ENCODE results near the gene ALPK3. TPM values are rescaled to one million over a fixed set of nuclear protein-coding genes. Genes with fewer than 3 reads are reported as not detected.

The ALPK3 gene
- total RNA-seq, 4 donors from 2014 or later, result 131 to 406 (median 305) TPM

DNA sequence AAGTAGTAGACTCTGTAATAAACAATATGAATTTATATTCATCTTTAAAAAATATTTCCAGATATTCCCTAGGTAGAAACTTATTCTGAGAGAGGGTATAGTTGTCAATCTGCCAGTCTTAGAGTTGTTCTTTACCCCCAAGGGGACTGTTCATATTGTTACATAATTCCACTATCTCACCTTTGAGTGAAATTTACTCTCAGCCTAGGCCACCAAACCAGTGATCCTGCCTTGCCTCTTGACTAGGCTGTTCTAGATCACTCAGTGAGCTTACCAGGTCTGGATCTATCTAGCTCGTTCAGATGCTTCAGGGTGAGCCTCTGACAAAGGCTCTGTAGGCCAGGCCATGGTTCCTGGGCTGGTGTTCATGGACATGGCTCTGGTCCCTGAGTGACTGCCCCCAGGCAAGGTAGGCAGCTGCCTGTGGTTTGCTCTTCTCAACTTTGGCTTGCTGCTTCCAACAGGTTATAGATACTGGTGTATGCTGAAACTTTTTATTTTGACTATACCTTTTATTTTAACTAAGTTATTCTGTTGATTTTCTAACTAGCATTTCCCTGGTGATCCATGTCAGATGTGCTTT, 41.2 kb upstream of the ALPK3 start:
- Histone ChIP-seq H3K9me3 (no peaks in the 10 kb centered on the region), H3K4me1 (peaks cover 13 to 22% of the 10 kb centered on the region in 2 donors), H3K4me3 (no peak overlapping the region), H3K27ac (peak overlapping the region in 2 of 4 donors; percentile 35 to 44), H3K36me3 (no peaks in the 10 kb centered on the region), H3K27me3 (no peaks in the 10 kb centered on the region)
- intact Hi-C loops (cut with DNase I; ENCODE audit: low total_unique reads), result no loop called here
- ATAC-seq, result no peak
- in situ Hi-C loops (cut with MboI; ENCODE audit: low sequenced_read_pairs in 4 of 4), result no loop called here
- DNase-seq, result no peak
- TF ChIP-seq POLR2A (IDR thresholded peaks at IDR 0.05), result no peak
- TF ChIP-seq, protein P1, sequence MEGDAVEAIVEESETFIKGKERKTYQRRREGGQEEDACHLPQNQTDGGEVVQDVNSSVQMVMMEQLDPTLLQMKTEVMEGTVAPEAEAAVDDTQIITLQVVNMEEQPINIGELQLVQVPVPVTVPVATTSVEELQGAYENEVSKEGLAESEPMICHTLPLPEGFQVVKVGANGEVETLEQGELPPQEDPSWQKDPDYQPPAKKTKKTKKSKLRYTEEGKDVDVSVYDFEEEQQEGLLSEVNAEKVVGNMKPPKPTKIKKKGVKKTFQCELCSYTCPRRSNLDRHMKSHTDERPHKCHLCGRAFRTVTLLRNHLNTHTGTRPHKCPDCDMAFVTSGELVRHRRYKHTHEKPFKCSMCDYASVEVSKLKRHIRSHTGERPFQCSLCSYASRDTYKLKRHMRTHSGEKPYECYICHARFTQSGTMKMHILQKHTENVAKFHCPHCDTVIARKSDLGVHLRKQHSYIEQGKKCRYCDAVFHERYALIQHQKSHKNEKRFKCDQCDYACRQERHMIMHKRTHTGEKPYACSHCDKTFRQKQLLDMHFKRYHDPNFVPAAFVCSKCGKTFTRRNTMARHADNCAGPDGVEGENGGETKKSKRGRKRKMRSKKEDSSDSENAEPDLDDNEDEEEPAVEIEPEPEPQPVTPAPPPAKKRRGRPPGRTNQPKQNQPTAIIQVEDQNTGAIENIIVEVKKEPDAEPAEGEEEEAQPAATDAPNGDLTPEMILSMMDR (IDR thresholded peaks at IDR 0.05 in 4 of 5, conservative IDR thresholded peaks at IDR 0.05 in 1 of 5), result no peak

- TF ChIP-seq POLR2A (IDR thresholded peaks at IDR 0.05), result no peak
- TF ChIP-seq, protein P1 (IDR thresholded peaks at IDR 0.05 in 4 of 5, conservative IDR thresholded peaks at IDR 0.05 in 1 of 5), result no peak
- no peak for ATAC-seq
- intact Hi-C loops (cut with DNase I; ENCODE audit: low total_unique reads), result no loop called here
These were observed 39.0 kb upstream of the ALPK3 start for GRCh38 chr15:84778194-84778593.

GRCh38 chr15:84780492-84780891, 36.7 kb upstream of the ALPK3 start:
- H3K4me3 ChIP-seq, result no peak overlapping the region
- DNase-seq, result no peak
- H3K27me3 ChIP-seq, result no peaks in the 10 kb centered on the region
- peaks cover 27 to 32% of the 10 kb centered on the region in 2 donors for H3K4me1 ChIP-seq
- in situ Hi-C loops (cut with MboI; ENCODE audit: low sequenced_read_pairs in 4 of 4) (no loop called here), intact Hi-C loops (cut with DNase I; ENCODE audit: low total_unique reads) (no loop called here)
- H3K36me3 ChIP-seq, result peaks cover 0 to 26% of the 10 kb centered on the region in 2 donors
- no peak for TF ChIP-seq POLR2A (IDR thresholded peaks at IDR 0.05)
- TF ChIP-seq, protein P1 (IDR thresholded peaks at IDR 0.05 in 4 of 5, conservative IDR thresholded peaks at IDR 0.05 in 1 of 5), result no peak
- H3K27ac ChIP-seq, result peak overlapping the region in 2 of 4 donors; percentile 13 to 85
- no peak for ATAC-seq
- no peaks in the 10 kb centered on the region for H3K9me3 ChIP-seq

More at GRCh38 chr15:84778194-84778593, 39.0 kb upstream of the ALPK3 start:
- Histone ChIP-seq H3K9me3 (no peaks in the 10 kb centered on the region), H3K27ac (peak overlapping the region in 2 of 4 donors; percentile 7 to 44), H3K36me3 (peaks cover 0 to 9% of the 10 kb centered on the region in 2 donors), H3K4me3 (no peak overlapping the region), H3K27me3 (no peaks in the 10 kb centered on the region), H3K4me1 (peaks cover 18 to 23% of the 10 kb centered on the region in 2 donors)
- DNase-seq, result no peak
- in situ Hi-C loops (cut with MboI; ENCODE audit: low sequenced_read_pairs in 4 of 4), result no loop called here

- intact Hi-C loops (cut with DNase I; ENCODE audit: low total_unique reads) (no loop called here), in situ Hi-C loops (cut with MboI; ENCODE audit: low sequenced_read_pairs in 4 of 4) (no loop called here)
- no peak for TF ChIP-seq POLR2A (IDR thresholded peaks at IDR 0.05)
- TF ChIP-seq, protein P1 (IDR thresholded peaks at IDR 0.05 in 4 of 5, conservative IDR thresholded peaks at IDR 0.05 in 1 of 5), result no peak
- H3K27me3 ChIP-seq, result no peaks in the 10 kb centered on the region
- no peak overlapping the region for H3K4me3 ChIP-seq
- H3K36me3 ChIP-seq, result peaks cover 0 to 26% of the 10 kb centered on the region in 2 donors
- H3K9me3 ChIP-seq, result no peaks in the 10 kb centered on the region
- H3K27ac ChIP-seq, result peak overlapping the region; percentile 0 to 85 (median 47)
- peaks cover 30 to 37% of the 10 kb centered on the region in 2 donors for H3K4me1 ChIP-seq
- no peak for ATAC-seq
- no peak for DNase-seq
These were observed 35.7 kb upstream of the ALPK3 start for GRCh38 chr15:84781495-84781894.
